HepG2 (cell line): ENCODE measurements around the gene GNL3. TPM values are rescaled to one million over a fixed set of nuclear protein-coding genes. Genes with fewer than 3 reads are reported as not detected.

Experiments used
- AHR ChIP-seq: IDR thresholded peaks from 2 replicates; pipeline ENCODE4 v1.6.1; 2018; ENCODE audit warnings: missing genetic modification reagents, missing compliant biosample characterization
- ARNT ChIP-seq: fragments of 450-650 bp; IDR thresholded peaks from 2 replicates; pipeline ENCODE4 v1.6.1; 2017
- CENPT ChIP-seq: sonication (generic); formaldehyde crosslinking; IDR thresholded peaks from 2 replicates; pipeline ENCODE4 v1.8.0; 2022; ENCODE audit warnings: low read depth, mild to moderate bottlenecking, moderate library complexity, missing genetic modification reagents
- HMG20A ChIP-seq: IDR thresholded peaks from 2 replicates; pipeline ENCODE4 v1.6.1; 2016; ENCODE audit warnings: borderline replicate concordance
- KDM5A ChIP-seq: fragments of 200-600 bp; sonication (generic); IDR thresholded peaks from 2 replicates; pipeline ENCODE4 v1.7.0; 2018; ENCODE audit warnings: antibody characterized with exemption, mild to moderate bottlenecking, low read length, borderline replicate concordance
- MNT ChIP-seq: fragments of 450-650 bp; IDR thresholded peaks from 2 replicates; pipeline ENCODE4 v1.6.1; 2016
- NFYC ChIP-seq: IDR thresholded peaks from 2 replicates; pipeline ENCODE4 v1.6.1; 2016; ENCODE audit warnings: missing genetic modification reagents, missing compliant biosample characterization
- NONO ChIP-seq, 2 experiments: fragments of 450-650 bp in 1 of 2; sonication (generic) in 1 of 2; formaldehyde crosslinking in 1 of 2; IDR thresholded peaks in 1 of 2; conservative IDR thresholded peaks in 1 of 2; 2 replicates each; pipeline versions ENCODE4 v1.6.1 to v1.8.0; 2017 to 2022; ENCODE audit warnings: mild to moderate bottlenecking in 1 of 2, missing genetic modification reagents in 1 of 2, moderate library complexity in 1 of 2
- SOX5 ChIP-seq: IDR thresholded peaks from 2 replicates; pipeline ENCODE4 v1.6.1; 2016; ENCODE audit warnings: borderline replicate concordance
- TCF7L2 ChIP-seq: IDR thresholded peaks from 2 replicates; pipeline ENCODE4 v1.6.1; 2011; ENCODE audit warnings: mild to moderate bottlenecking, low read depth, low read length, moderate library complexity
- YEATS4 ChIP-seq: sonication (generic); formaldehyde crosslinking; IDR thresholded peaks from 2 replicates; pipeline ENCODE4 v1.4.0; 2020; ENCODE audit warnings: missing genetic modification reagents, borderline replicate concordance
- ZNF3 ChIP-seq: IDR thresholded peaks from 2 replicates; pipeline ENCODE4 v1.7.0; 2017; ENCODE audit warnings: inconsistent platforms
- ZNF350 ChIP-seq: sonication (generic); formaldehyde crosslinking; IDR thresholded peaks from 2 replicates; pipeline ENCODE4 v1.4.0; 2020; ENCODE audit warnings: mild to moderate bottlenecking, low read depth, missing genetic modification reagents, borderline replicate concordance
- ZNF562 ChIP-seq: sonication (generic); formaldehyde crosslinking; IDR thresholded peaks from 2 replicates; pipeline ENCODE4 v1.8.0; 2022; ENCODE audit warnings: missing genetic modification reagents, borderline replicate concordance
- ZNF841 ChIP-seq: sonication (generic); formaldehyde crosslinking; IDR thresholded peaks from 2 replicates; pipeline ENCODE4 v1.8.1; 2023; ENCODE audit warnings: missing genetic modification reagents, borderline replicate concordance
- ZSCAN25 ChIP-seq: sonication (generic); formaldehyde crosslinking; IDR thresholded peaks from 2 replicates; pipeline ENCODE4 v1.8.0; 2022; ENCODE audit warnings: mild to moderate bottlenecking, missing genetic modification reagents
- polyA plus RNA-seq, 8 experiments: library from polyadenylated mRNA; depleted of rRNA in 3 of 8; stranded (reverse) in 7 of 8; unstranded in 1 of 8; fragments of >200 nt; fragmentation: Illumina TruSeq in 4 of 8; extraction: Trizol in 4 of 8; gene quantifications; 2 replicates each; pipeline versions ENCODE4 v1.2.1 to v1.2.3, GENCODE V29; 2011 to 2016; ENCODE audit warnings: low read depth in 4 of 8, missing spikeins in 1 of 8, mixed read lengths in 1 of 8; ENCODE audit not compliant: insufficient read depth in 1 of 8
- total RNA-seq, 5 experiments: library from RNA; depleted of rRNA; stranded (reverse); fragments of >200 nt; fragmentation: Illumina TruSeq; extraction: Trizol; gene quantifications; 2 replicates each; pipeline ENCODE4 v1.2.3, GENCODE V29; 2016; ENCODE audit warnings: low read depth in 1 of 5
- TF ChIP-seq, protein P1 (sequence below): sonication (generic); formaldehyde crosslinking; IDR thresholded peaks from 2 replicates; pipeline ENCODE4 v1.4.0; 2020; ENCODE audit warnings: missing genetic modification reagents

The GNL3 gene
- total and polyA plus RNA-seq, 2 of the 13 experiments (the other 11 are each of a cell fraction or from before 2014, with no cell fraction given): 129 to 257 TPM

DNA sequence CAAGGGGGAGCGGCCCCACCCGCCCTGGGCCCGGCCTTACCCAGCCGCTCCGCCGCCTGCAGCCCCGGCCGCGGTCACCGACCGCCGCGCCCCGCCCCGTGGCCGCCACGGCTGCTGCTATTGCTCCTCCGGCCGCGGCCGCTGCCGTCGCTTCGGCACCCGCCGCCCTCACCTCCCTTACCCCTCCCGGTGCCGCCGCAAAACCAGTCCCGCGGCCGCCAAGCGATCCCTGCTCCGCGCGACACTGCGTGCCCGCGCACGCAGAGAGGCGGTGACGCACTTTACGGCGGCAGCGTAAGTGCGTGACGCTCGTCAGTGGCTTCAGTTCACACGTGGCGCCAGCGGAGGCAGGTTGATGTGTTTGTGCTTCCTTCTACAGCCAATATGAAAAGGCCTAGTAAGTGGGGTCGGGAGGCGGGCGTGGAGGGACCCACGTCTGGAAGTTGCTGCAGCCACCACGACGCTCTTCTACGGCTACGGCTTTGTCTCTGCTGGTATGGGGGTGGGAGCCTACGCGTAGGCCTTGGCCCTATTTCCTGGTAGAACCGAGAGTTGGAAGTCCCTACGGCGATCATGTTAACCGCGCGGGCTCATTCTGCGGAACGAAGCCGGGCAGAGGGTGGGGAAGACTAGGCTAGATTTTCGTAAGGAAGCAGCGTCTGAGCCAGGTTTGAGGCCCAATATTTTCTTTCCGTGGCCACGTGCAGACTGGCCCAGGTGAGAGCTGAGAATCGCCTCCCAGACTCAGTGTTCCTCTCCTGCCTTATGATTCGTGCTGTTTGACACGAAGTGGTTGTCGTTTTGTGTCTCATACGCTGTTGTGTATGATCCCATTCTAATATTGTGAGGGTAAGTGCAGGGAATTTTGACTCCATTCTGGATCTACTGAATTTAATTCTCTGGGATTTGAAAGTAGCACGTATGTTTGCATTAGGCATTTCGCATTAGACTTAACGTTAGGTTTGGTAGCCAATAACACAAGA is at the start of gene GNL3, which contains the start of gene PBRM1 (continued):
- no peak for TF ChIP-seq ARNT
- TF ChIP-seq KDM5A: peak; percentile 55; the same call in 1 of the 2 replicates
- peak; percentile 81 for TF ChIP-seq ZSCAN25
- TF ChIP-seq NONO (IDR thresholded peaks at IDR 0.05): no peak
- peak; percentile 94 for TF ChIP-seq NONO (CRISPR knock-in tag; conservative IDR thresholded peaks at IDR 0.05)
- TF ChIP-seq, protein P1, sequence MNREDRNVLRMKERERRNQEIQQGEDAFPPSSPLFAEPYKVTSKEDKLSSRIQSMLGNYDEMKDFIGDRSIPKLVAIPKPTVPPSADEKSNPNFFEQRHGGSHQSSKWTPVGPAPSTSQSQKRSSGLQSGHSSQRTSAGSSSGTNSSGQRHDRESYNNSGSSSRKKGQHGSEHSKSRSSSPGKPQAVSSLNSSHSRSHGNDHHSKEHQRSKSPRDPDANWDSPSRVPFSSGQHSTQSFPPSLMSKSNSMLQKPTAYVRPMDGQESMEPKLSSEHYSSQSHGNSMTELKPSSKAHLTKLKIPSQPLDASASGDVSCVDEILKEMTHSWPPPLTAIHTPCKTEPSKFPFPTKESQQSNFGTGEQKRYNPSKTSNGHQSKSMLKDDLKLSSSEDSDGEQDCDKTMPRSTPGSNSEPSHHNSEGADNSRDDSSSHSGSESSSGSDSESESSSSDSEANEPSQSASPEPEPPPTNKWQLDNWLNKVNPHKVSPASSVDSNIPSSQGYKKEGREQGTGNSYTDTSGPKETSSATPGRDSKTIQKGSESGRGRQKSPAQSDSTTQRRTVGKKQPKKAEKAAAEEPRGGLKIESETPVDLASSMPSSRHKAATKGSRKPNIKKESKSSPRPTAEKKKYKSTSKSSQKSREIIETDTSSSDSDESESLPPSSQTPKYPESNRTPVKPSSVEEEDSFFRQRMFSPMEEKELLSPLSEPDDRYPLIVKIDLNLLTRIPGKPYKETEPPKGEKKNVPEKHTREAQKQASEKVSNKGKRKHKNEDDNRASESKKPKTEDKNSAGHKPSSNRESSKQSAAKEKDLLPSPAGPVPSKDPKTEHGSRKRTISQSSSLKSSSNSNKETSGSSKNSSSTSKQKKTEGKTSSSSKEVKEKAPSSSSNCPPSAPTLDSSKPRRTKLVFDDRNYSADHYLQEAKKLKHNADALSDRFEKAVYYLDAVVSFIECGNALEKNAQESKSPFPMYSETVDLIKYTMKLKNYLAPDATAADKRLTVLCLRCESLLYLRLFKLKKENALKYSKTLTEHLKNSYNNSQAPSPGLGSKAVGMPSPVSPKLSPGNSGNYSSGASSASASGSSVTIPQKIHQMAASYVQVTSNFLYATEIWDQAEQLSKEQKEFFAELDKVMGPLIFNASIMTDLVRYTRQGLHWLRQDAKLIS (CRISPR knock-in tag): 0 out of 2 replicates have a peak, but pooled peaks have one; percentile 48
- TF ChIP-seq ZNF841 (CRISPR knock-in tag): no peak
- TF ChIP-seq MNT: peak; percentile 94
- TF ChIP-seq YEATS4 (CRISPR knock-in tag): peak; percentile 100
- TF ChIP-seq ZNF3 (CRISPR knock-in tag): no peak
- peak; percentile 20; the same call in 1 of the 2 replicates for TF ChIP-seq CENPT (CRISPR knock-in tag)
- TF ChIP-seq ZNF562 (CRISPR knock-in tag): no peak
- peak; percentile 93; the same call in 1 of the 2 replicates for TF ChIP-seq AHR (CRISPR knock-in tag)
- TF ChIP-seq ZNF350 (CRISPR knock-in tag): peak; percentile 73
- TF ChIP-seq TCF7L2: no peak
- TF ChIP-seq HMG20A: peak; percentile 26; the same call in 1 of the 2 replicates
- peak; percentile 66 for TF ChIP-seq SOX5 (CRISPR knock-in tag)
- peak; percentile 62 for TF ChIP-seq NFYC (CRISPR knock-in tag)
